ENCODE measurements around the gene C11orf54.
"Not testable (repeated sequence)": the region's sequence is repeated elsewhere in the genome, so short reads cannot be mapped to it uniquely, and the experiment has no call there.

C11orf54 gene

DNA sequence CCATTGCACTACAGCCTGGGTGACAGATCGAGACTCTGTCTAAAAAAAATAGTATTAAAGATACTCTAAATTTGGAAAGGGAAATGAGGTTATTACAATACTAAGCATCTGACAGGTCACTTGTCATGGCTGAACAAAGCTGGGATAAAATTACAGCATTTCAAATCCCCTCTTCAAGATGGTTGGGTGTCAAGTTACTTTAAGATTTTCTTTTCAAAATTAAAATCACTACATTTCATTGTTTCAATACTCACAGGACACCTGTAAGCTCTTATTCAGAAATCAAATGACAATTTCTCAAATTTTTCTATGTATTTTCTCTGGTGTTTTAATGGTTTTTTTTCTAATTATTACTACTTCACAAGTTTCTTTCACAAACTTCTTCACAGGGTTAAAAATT lies 5.8 kb upstream of the C11orf54 start:
- DNase-seq: no peak

DNA sequence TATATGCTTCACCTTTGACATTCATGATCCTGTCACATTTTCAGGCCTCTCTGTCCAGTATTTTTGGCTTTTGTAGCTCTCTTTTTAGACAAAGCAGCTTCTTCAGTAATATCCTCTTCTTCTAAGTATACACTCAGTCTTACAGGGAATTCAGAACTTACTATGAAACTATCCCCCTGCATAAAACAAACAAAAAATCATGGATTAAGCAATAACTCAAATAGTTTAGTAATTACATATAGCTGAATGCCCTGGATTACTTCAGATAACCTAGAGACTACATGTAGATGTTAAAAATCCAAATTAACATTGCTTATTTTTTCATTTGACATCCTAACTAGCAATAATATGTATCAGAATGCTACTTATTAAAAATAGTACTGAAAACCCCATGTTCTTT lies 5.3 kb upstream of the C11orf54 start:
- no peak for DNase-seq

DNA sequence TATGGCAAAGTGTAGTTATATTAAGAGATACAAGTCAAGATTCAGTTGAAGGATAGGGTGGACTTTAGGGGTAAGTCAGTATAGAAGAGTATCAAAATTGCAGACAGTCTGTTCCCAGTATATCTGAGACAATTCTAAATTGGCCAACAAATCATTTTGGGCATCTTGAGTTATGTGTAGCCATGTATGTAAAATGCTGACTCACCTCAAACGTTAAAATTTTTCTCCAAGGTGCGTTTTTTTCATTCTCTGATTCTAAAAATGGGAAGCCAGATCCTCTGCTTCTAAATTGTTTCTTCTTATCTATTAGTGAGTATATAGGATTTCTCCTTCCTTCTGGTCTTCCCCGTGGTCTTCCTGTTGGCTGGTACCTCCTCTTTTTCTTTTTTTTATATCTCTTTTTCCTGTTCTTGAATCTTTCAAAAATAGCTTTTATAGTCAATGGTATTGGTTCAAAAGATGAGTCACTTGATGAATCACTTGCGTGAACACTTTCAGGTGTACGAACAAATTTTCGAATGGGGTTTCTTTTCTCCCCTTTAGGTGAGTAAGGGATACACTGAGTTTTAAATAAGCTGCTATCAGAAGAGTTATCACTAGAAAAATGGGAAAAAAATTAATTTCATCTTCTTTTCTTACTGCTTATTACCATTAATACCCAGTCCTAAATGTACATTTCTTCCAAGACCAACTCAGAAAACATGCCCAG lies 3.4 kb upstream of the C11orf54 start:
- no peak for DNase-seq

DNA sequence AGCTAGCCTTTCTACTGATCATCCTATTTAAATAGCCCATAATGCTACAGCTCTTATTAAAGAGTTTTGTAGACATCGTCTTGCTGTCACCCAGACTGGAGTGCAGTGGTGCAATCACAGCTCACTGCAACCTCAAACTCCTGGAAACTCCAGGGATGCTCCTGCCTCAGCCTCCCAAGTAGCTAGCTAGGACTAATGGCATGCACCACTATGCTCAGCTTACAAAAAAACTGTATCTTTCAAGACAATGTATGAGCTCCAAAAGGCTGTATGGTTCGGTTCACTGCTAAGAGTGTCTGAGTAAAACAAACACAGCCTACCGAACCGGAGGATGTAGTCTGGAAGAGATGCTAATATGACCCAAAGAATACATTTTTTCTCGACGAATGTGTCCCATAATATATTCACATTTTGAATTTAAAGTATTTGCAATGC lies 2.8 kb upstream of the C11orf54 start:
- DNase-seq: no peak

DNA sequence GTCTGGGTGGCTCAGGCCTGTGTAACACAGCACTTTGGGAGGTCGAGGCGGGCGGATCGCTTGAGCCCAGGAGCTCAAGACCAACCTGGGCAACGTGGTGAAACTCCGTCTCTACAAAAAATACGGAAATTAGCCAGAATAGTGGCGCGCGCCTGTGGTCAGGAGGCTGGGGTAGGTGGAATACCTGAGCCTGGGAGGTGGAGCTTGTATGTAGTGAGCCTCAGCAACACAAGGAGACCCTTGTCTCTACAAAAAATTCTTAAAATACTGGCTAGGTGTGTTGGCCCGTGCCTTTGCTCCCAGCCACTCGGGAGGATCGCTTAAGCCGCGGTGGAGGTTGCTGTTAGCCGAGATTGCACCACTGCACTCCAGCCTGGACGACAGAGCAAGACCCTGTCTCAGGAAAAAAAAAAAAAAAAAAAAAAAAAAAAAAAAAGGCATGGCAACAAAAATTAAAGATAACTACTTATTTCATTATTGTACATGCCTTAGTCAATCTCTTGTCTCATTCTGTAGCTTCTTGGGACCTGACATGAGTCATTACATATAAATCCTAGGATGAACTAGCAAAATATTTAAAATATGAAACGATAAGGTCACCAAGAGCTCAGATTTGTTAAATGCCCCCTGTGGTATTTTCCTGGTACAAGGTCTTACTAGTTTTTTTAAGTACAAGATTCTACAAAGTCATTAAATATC lies 1.3 kb upstream of the C11orf54 start:
- DNase-seq: no peak

DNA sequence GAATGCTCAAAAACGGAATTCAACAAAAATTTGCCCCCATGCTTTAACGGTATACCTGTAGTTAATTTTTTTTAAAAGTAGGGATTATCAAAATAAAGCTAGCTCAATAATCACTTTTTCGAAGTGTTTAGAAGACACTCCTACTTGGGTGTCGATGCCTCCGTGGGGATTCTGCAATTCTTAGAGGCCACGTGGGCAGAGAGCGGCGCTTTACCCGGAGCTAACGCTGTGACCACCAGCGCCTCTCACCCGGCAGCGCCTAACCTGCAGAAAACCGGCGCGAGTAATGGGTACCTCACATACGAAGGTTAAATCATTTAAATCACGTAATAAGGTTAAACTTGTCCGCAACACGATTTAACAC lies 760 bp upstream of the C11orf54 start:
- DNase-seq: peak; percentile 61

DNA sequence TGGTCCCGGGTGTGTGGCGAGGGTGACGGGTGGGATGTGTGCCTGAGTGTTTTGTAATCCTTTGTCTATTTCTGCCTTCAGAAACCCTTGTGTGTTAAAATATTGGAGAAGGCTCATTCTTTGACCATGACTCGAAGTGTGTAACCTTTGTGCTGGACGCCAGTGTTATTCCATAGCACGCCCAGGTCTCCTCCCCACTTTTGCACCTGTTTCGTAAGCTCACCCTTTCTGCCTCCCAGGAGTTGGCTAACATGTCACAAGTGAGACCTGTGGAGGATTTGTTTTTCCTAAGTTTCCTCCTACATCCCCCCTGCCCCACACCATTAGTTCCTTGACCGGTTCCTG lies 382 bp downstream of the C11orf54 start:
- peak; percentile 58 for DNase-seq

DNA sequence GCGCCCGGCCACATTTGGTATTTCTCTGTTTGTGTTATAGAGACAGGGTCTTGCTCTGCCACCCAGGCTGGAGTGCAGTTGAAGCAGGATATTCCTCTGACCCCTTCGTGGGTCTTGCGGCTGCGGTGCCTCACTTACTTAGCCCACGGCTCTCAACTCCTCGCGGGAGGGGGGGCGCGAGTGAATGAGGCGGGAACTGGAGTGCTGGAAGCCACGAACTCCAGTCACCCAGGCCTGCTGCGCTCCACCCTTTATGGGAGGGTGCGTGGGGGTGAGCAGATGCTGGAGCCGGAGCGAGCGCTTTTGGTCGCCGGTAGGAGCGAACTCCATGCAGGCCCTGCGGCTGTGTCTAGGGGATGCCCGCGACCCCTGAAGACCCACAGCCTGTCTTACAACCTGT lies 1.8 kb downstream of the C11orf54 start:
- DNase-seq: no peak

DNA sequence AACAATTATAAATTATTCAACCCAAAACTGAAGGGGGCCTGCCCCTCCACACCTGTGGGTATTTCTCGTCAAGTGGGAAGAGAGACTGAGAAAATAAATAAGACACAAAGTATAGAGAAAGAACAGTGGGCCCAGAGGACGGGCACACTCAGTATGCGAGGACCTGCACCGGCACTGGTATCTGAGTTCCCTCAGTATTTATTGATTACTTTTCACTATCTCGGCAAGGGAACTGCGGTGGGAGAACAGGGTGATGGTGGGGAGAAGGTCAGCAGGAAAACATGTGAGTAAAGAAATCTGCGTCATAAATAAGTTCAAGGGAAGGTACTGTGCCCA lies 3.2 kb downstream of the C11orf54 start:
- DNase-seq: no peak

DNA sequence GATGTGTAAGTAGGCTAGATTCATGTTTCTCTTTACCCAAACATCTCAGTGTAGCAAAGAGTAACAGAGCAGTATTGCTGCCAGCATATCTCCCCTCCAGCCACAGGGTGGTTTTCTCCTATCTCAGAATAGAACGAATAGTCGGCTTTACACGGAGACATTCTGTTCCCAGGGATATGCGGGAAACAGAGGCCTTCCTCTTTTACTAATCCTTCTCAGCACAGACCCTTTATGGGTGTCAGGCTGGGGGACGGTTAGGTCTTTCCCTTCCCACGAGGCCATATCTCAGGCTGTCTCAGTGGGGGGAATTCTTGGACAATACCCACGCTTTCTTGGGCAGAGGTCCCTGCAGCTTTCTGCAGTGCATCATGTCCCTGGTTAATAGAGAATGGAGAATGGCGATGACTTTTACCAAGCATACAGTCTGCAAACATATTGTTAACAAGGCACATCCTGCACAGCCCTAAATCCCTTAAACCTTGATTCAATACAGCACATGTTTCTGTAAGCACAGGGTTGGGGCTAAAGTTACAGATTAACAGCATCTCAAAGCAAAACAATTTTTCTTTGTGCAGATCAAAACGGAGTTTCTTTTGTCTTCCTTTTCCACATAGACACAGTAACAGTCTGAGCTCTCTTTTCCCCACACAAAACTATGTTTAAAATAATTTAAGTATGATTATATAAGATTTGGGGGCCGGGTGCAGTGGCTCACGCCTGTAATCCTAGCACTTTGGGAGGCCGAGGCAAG lies 3.7 kb downstream of the C11orf54 start:
- DNase-seq: not testable (repeated sequence)

DNA sequence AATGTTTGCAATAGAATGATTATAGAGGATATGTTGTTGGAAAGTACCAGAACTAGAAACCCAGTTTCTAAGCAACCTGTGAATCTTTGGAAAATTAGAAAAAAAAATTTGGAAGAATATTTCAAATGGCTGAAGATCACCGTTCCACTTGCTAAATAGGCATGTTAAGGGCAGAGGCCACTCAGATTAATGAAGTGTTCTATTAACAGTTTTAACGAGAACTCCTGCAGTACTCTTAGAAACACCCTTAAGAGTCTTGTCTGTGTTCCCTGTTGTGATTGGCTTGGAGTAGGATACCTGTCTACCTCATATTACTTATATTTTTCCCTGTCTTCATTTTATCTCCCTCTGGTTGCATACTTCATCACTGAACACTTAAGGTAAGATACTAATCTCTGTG lies 4.6 kb downstream of the C11orf54 start:
- DNase-seq: no peak

DNA sequence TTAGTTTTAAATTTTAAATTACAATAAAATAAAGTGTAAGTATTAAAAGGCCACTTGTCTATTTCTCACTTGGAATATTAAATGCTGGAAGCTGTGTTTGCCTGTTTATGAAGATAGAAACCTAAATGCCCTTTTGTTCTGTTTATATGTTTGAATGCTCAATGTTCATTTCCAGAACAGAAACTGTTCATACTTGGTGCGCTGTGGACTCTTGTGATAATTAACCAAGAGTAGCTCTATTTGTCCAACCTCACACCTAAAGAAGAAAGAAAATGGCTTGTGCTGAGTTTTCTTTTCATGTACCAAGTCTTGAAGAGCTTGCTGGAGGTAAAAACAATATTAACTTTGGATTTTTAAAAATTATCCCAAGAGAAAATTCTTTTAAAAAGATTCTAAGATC lies 5.7 kb downstream of the C11orf54 start:
- DNase-seq: no peak

DNA sequence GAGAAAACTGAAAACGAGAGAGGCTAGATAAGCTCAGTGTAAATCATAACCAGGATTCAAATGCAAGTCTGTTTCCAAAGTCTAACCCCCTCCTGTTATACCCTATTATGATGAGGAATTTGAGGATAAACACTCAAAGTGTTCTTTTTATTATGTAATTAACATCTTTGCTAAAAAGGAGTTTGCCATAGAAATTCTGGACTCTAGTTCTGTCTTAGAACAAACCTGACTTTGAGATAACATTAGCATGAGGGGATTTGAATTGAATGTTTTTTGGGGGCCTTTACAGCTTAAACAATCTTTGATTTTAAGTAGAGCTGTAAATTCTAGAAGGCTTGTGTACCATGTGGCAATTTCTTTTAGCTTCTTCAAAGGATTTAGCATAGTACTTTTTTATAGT lies 9.5 kb downstream of the C11orf54 start:
- DNase-seq: no peak

DNA sequence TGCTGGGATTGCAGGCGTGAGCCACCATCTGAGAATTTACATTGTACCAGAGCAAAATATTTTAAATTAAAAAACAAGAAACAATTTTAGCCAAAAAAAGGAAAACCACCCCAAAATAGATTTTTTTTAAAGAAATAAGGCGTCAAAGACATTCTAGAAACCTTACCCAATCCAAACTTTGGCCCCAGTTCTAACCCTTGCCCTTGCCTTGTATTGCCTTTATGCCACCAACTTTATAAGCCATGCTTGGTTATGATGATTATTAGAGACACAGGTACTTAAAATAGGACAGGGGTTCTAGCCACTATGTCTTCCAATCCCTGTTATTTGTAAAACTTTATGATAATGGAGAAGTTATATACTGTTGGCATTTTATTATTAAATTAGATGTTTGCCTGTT lies 11.8 kb downstream of the C11orf54 start:
- DNase-seq: no peak

DNA sequence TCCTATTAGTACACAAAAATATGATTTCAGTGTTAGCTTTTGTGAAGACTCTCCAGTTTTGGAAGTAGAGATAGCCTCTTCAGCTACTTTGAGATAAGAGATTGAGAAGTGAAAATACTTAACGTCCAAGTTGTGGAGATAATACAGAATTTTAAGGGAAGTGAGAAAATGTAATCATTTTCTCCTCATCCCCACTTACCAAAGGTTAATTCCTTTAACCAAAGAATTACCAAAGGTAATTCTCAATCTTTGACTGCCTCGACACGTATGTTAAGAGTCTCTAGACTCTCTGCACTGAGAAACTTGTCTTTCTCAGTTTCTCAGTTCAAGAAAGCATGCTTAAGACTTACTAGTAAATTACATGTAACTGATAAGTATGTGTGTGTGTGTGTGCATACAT lies 15.3 kb downstream of the C11orf54 start:
- DNase-seq: no peak

DNA sequence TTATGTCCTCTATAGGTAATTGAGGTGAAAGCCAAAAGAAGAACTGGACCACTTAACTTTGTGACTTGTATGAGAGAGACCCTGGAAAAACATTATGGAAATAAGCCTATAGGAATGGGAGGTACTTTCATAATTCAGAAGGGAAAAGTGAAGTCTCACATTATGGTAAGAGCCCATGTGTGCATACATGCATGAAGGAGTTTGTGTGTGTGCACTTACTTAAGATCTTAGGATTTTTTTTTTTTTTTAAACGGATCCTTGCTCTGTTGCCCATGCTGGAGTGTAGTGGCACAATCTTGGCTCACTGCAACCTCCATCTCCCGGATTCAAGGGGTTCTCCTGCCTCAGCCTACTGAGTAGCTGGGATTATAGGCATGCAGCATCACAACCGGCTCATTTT lies 15.8 kb downstream of the C11orf54 start:
- DNase-seq: no peak

DNA sequence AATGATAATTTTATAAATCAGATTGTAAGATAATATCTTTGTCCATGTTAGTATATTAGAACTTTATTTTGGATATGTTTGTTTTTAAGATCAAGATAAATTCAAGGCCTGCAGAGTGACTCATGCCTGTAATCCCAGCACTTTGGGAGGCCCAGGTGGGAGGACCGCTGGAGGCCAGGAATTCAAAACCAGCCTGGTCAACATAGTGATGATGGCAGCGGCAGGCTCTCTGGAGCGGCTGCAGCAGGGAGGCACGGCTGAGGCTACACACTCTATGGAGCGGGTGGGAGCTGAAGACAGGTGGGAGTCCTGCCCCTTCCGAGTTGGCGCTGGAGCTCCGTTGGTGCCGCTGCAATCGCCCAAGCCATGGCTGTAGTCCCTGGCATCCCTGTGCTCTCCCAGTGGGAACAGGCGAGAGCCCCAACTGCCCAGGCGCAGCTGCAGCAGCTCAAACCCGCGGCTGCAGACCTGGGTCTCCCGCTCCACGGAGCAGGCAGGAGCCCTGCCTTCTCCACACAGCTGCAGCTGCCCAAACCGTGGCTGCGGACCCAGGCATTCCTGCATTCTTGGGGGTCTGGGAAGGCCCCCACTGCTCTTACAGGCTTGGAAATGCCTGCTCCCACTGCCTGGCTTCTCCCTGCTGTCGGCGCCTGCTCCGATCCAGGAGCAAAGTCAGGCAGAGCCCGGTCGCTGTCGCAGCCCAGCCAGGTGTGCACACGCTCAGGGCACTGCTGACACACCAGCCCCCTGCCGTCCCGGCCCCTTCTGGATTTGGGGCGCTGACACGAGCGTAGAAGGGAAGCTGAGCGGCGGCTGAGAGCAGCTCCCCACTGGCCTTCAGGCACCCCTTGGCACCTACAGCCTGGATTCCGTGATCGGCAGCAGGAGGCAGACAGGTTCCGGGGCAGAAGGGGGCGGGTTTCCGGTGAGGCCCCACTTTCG lies 16.7 kb downstream of the C11orf54 start:
- DNase-seq: no peak

DNA sequence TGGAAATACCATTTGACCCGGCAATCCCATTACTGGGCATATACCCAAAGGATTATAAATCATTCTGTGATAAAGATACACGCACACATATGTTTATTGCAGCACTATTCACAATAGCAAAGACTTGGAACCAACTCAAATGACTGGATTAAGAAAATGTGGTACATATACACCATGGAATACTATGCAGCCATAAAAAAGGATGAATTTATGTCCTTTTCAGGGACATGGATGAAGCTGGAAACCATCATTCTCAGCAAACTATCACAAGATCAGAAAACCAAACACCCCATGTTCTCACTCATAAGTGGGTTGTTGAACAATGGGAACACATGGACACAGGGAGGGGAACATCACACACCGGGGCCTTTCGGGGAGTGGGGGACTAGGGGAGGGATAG lies 17.7 kb downstream of the C11orf54 start:
- not testable (repeated sequence) for DNase-seq

DNA sequence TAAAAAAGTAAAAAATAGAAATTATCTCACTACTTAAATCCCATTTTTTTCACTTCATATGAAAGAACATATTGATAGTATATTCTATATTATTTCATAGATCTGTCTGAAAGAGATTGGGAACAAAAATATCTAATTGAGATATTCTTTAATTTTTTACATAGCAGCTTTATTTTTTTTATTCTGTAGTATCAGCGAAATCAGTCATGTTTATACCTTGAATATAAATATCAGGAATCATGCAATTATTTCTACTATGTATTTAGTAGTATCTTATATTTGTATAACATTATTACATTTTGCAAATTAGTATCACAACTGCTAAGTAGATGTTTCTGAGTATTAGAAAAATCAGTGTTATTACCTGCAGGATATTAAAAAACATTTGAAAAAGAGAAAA lies 20.4 kb downstream of the C11orf54 start:
- DNase-seq: no peak

DNA sequence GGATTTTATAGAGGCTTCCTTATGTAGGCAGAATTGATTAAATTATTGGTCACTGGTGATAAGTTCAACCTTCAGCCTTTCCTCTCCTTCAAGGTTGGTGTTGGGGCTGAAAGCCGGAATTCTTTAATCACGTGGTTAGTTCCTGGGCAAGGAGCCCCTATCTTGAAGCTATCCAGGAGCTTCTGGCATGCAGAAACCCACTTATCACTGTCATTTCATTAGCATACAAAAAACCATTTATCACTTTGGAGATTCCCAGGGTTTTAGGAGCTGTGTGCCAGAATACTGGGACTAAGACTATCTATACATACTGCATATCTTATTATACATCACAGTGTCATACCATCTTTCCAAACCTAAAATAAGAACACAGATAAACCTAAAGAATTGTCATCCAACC lies 24.1 kb downstream of the C11orf54 start:
- no peak for DNase-seq

DNA sequence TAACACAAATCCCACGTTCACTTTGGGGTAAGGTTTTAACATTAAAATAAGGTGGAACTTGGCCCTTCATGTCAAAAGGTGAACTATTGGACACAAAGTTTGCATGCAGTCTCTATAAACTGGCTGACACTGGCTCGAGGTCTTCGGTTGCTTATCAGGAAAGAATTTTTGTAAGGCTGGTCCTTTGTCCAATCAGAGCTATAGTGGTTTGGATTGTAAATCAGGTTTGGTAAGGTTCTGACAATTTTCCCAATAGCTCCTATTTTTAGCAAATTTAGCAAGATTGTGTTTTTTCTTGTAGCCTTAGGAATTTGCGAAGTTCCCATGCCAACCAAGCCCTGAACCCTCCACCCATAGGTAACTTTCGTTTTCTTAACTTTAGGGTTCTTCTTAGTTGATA lies 25.0 kb downstream of the C11orf54 start:
- no peak for DNase-seq

DNA sequence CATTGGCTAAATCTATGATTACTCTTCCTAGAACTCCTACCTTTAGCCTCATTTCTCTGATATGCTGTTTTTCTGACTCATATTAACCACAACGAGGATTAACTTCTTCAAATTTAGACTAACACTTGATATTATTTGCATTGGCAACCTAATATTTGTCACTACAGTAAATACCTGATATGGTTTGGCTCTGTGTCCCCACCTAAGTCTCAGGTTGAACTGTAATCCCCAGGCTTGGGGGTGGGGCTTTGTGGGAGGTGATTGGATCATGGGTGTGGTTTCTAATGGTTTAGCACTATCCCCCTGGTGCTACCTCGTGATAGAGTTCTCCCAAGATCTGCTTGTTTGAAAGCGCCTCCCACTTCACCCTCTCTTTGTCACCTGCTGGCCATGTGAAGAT lies 25.5 kb downstream of the C11orf54 start:
- DNase-seq: no peak

DNA sequence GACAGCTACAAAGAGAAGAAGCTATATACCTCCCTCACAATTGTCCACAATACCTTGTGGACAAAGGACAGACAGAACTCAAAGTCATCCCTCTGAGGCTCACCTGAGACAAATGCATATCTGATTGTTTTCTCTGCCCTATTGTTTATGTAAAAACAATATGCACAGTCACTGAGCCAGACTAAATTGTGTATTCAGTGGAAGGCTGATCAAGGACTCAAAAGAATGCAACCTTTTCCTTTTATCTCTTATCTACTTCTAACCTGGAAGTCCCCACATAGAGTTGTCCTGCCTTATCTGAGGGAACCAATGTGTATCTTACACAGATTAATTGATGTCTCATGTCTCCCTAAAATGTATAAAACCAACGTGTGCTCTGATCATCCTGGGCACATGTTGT lies 28.7 kb downstream of the C11orf54 start:
- DNase-seq: no peak
